Measurements from ENCODE around the gene TRPM3. TPM values are rescaled to one million over a fixed set of nuclear protein-coding genes. Genes with fewer than 3 reads are reported as not detected.

TRPM3 gene
- not detected for total RNA-seq

DNA sequence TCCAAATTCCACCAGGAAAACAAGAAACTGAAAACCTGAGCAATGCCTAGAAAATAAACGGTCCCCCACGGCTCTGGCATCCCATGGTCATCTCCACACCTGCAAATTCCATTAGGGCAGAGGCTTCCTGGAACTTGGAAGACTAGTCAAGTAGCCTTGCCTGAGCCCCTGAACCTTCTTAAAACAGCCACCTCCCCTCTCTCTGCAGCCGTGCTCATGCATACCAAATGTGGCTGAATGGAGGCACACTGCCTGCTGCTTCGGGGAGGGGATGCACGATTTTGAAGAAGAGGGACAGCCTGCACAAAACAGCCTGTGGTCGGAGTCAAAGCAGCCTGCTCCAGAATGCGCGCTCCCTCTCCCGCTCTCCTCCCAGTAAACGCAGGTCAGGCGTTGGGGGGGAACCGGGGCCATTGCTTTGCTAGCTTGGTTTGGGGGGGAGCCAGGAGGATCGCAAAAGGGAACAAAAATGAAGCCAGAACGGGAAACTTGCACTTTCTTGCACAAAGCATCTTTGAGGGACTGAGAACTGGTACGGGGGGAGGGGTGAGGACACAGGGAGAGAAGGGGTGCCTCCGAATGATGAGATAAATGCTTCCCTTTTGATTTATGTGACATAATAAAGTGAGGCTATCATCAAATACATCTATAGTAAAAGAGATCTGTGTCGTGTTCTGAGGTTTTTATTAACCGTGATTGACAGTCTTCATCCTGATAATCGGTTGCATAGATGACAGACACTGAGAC is at the start of gene TRPM3:
Gene TRPM3 (minus strand): TSS at position 347 of the 747 bp plus-strand sequence. CDS start 267 bp downstream, at position 80.
- CTCF ChIA-PET = no interaction called here
- H3K27me3 Mint-ChIP-seq = peaks cover 5% of the 10 kb centered on the region
- H3K36me3 Mint-ChIP-seq = no peaks in the 10 kb centered on the region
- peaks cover 6% of the 10 kb centered on the region for H3K4me1 Mint-ChIP-seq (ENCODE audit: low read depth)
- intact Hi-C loops (cut with micrococcal nuclease) = no loop called here
- no peak within 1 kb of the TSS for H3K27ac Mint-ChIP-seq
- H3K4me3 Mint-ChIP-seq = no peak within 1 kb of the TSS
- no peaks in the 10 kb centered on the region for H3K9me3 Mint-ChIP-seq
- no peak for DNase-seq
- POLR2A ChIA-PET = no interaction called here

DNA sequence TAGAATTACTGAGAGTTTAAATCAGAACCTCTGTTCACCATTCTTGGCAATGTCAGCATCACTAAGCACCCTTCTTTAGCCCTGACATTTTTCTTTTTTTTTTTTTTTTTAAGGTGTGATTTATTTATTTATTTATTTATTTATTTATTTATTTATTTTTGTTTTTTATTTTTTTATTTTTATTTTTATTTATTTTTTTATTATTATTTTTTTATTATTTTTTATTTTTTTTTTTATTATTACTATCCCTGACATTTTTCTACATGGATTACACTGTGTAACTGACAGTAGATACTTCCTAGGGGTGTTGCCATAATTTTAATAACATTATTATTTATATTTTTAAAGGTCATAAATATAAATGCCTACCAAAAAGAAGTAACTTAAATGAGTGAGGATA is 47.0 kb upstream of the TRPM3 start:
- ChIA-PET CTCF (no interaction called here), POLR2A (interaction anchor here (0.6 kb wide), 1 partner anchor 390 kb away, joined by 3 read pairs; no protein-coding TSS in a partner anchor)
- H3K4me1 Mint-ChIP-seq (ENCODE audit: low read depth) = no peaks in the 10 kb centered on the region
- H3K9me3 Mint-ChIP-seq = peaks cover 4% of the 10 kb centered on the region
- no peaks in the 10 kb centered on the region for H3K36me3 Mint-ChIP-seq
- intact Hi-C loops (cut with micrococcal nuclease) = no loop called here
- DNase-seq = no peak
- no peak overlapping the region for H3K27ac Mint-ChIP-seq
- H3K27me3 Mint-ChIP-seq = no peaks in the 10 kb centered on the region
- no peak overlapping the region for H3K4me3 Mint-ChIP-seq

GRCh38 chr9:71162126-71162525 is 40.7 kb upstream of the TRPM3 start:
- intact Hi-C loops (cut with micrococcal nuclease) = no loop called here
- POLR2A ChIA-PET = no interaction called here
- H3K27ac Mint-ChIP-seq = no peak overlapping the region

GRCh38 chr9:71157731-71158130 is 36.3 kb upstream of the TRPM3 start:
- no peak overlapping the region for H3K27ac Mint-ChIP-seq
- CTCF ChIA-PET = no interaction called here
- POLR2A ChIA-PET = no interaction called here
- H3K9me3 Mint-ChIP-seq = no peaks in the 10 kb centered on the region
- intact Hi-C loops (cut with micrococcal nuclease) = no loop called here
- H3K4me1 Mint-ChIP-seq (ENCODE audit: low read depth) = no peaks in the 10 kb centered on the region
- H3K4me3 Mint-ChIP-seq = no peak overlapping the region
- no peaks in the 10 kb centered on the region for H3K36me3 Mint-ChIP-seq
- H3K27me3 Mint-ChIP-seq = no peaks in the 10 kb centered on the region
- no peak for DNase-seq

More at GRCh38 chr9:71162126-71162525, 40.7 kb upstream of the TRPM3 start:
- no peak for DNase-seq
- Mint-ChIP-seq H3K27me3 (no peaks in the 10 kb centered on the region), H3K4me1 (ENCODE audit: low read depth) (no peaks in the 10 kb centered on the region), H3K36me3 (no peaks in the 10 kb centered on the region), H3K4me3 (no peak overlapping the region), H3K9me3 (no peaks in the 10 kb centered on the region)
- CTCF ChIA-PET = no interaction called here

DNA sequence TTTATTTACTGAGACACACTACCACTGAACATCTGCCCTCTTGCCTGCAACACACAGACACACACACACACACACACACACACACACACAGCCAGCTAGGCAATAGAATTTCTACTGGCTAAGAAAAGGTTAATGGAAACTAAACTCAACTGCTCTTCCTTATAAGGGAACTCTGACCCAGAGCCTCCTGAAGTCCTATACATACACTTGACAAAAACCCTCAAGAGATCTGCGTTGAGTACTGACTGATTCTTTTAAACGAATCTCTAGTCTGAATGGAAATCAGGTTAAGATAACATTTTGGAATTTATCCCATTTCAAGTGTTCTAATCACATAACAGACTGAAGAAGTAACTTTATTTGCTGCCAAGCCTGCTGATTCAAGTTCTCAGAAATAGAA is 25.9 kb upstream of the TRPM3 start:
- Mint-ChIP-seq H3K27ac (no peak overlapping the region), H3K9me3 (peaks cover 2% of the 10 kb centered on the region), H3K4me3 (no peak overlapping the region), H3K27me3 (peaks cover 1% of the 10 kb centered on the region), H3K4me1 (ENCODE audit: low read depth) (no peaks in the 10 kb centered on the region), H3K36me3 (no peaks in the 10 kb centered on the region)
- POLR2A ChIA-PET = no interaction called here
- DNase-seq = no peak
- intact Hi-C loops (cut with micrococcal nuclease) = no loop called here
- CTCF ChIA-PET = no interaction called here

DNA sequence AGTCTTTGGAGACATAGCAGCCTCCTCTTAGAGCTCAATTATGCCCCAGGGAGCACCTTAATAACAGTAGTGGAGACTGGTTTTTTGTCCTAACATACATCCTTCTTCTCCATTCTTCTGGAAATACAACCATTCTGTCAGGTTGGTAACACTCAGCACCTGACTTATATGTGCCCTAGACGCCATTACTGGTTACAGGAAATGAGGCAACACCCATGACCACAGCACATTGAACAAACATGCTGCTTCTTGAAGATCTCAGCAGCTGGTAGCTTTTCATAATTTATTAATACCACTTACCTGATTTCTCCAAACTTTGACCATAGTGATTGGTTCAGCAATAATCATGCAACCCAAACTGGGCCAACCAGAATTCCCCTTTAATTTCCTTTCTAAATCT is 25.1 kb upstream of the TRPM3 start:
- Mint-ChIP-seq H3K4me1 (ENCODE audit: low read depth) (no peaks in the 10 kb centered on the region), H3K27me3 (peaks cover 1% of the 10 kb centered on the region), H3K9me3 (peaks cover 2% of the 10 kb centered on the region), H3K4me3 (no peak overlapping the region), H3K36me3 (no peaks in the 10 kb centered on the region), H3K27ac (no peak overlapping the region)
- ChIA-PET POLR2A (no interaction called here), CTCF (no interaction called here)
- intact Hi-C loops (cut with micrococcal nuclease) = no loop called here
- DNase-seq = no peak

GRCh38 chr9:71145179-71145578 is 23.8 kb upstream of the TRPM3 start:
- H3K9me3 Mint-ChIP-seq = peaks cover 2% of the 10 kb centered on the region
- intact Hi-C loops (cut with micrococcal nuclease) = no loop called here
- CTCF ChIA-PET = no interaction called here
- no peaks in the 10 kb centered on the region for H3K36me3 Mint-ChIP-seq
- H3K27ac Mint-ChIP-seq = no peak overlapping the region
- no peaks in the 10 kb centered on the region for H3K4me1 Mint-ChIP-seq (ENCODE audit: low read depth)
- peaks cover 1% of the 10 kb centered on the region for H3K27me3 Mint-ChIP-seq
- no peak overlapping the region for H3K4me3 Mint-ChIP-seq
- DNase-seq = no peak
- POLR2A ChIA-PET = no interaction called here

- ChIA-PET POLR2A (no interaction called here), CTCF (no interaction called here)
- no peak overlapping the region for H3K27ac Mint-ChIP-seq
Measured at GRCh38 chr9:71144495-71144894, 23.1 kb upstream of the TRPM3 start.

DNA sequence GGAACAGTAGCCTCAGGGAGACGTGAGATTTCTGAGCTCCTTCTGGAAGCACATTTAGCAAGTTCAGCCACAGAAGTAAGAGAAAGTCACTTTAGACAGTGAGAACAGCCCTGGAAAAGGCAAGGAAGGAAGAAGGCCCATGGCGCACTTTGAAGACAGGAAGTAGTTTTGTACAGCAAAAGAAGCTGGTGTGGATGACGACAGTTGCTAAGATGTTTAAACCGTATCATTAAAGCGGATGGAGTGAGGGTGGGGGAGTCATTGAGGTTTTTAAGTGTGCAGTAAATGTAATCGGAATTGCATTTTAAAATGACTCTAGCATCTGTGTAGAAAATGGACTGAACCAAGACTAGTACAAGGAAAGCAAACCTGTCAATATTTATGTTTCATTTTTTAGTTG is 15.3 kb upstream of the TRPM3 start:
- Mint-ChIP-seq H3K27ac (no peak overlapping the region), H3K4me3 (no peak overlapping the region), H3K36me3 (no peaks in the 10 kb centered on the region), H3K9me3 (no peaks in the 10 kb centered on the region), H3K27me3 (no peaks in the 10 kb centered on the region), H3K4me1 (ENCODE audit: low read depth) (no peaks in the 10 kb centered on the region)
- ChIA-PET POLR2A (no interaction called here), CTCF (no interaction called here)
- intact Hi-C loops (cut with micrococcal nuclease) = no loop called here
- DNase-seq = no peak

More at GRCh38 chr9:71144495-71144894, 23.1 kb upstream of the TRPM3 start:
- H3K4me1 Mint-ChIP-seq (ENCODE audit: low read depth) = no peaks in the 10 kb centered on the region
- peaks cover 1% of the 10 kb centered on the region for H3K27me3 Mint-ChIP-seq
- intact Hi-C loops (cut with micrococcal nuclease) = no loop called here
- no peak for DNase-seq
- peaks cover 2% of the 10 kb centered on the region for H3K9me3 Mint-ChIP-seq
- no peak overlapping the region for H3K4me3 Mint-ChIP-seq
- H3K36me3 Mint-ChIP-seq = no peaks in the 10 kb centered on the region

GRCh38 chr9:71131145-71131544 is 9.7 kb upstream of the TRPM3 start:
- intact Hi-C loops (cut with micrococcal nuclease) = no loop called here
- Mint-ChIP-seq H3K4me3 (no peak overlapping the region), H3K9me3 (no peaks in the 10 kb centered on the region), H3K27ac (no peak overlapping the region), H3K36me3 (no peaks in the 10 kb centered on the region), H3K27me3 (no peaks in the 10 kb centered on the region), H3K4me1 (ENCODE audit: low read depth) (no peaks in the 10 kb centered on the region)
- POLR2A ChIA-PET = no interaction called here
- CTCF ChIA-PET = no interaction called here
- DNase-seq = no peak

- POLR2A ChIA-PET = no interaction called here
- Mint-ChIP-seq H3K4me1 (ENCODE audit: low read depth) (no peaks in the 10 kb centered on the region), H3K36me3 (no peaks in the 10 kb centered on the region), H3K27me3 (no peaks in the 10 kb centered on the region), H3K27ac (no peak overlapping the region), H3K9me3 (no peaks in the 10 kb centered on the region), H3K4me3 (no peak overlapping the region)
- no peak for DNase-seq
- intact Hi-C loops (cut with micrococcal nuclease) = no loop called here
- CTCF ChIA-PET = no interaction called here
Measured at GRCh38 chr9:71130521-71130920, 9.1 kb upstream of the TRPM3 start.

DNA sequence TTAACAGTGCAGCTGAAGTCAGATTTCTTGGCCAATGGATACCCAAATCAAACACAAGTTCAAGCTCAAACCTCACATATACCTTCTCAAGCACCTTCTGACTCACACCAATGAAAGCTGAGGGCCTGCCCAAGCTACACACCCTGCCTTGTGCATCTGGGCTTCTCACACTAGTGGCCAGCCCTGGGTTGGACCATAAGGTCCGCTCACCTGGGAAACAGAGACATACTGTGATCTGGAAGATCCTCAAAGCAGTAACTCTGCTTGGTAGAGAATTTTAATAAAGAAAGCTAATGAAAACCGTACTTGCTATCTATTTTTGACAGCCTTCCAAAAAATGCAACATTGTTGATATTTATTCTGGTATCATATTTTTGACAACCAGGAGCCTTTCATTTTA is 7.4 kb upstream of the TRPM3 start:
- Mint-ChIP-seq H3K27ac (no peak overlapping the region), H3K4me3 (no peak overlapping the region), H3K9me3 (no peaks in the 10 kb centered on the region), H3K27me3 (no peaks in the 10 kb centered on the region), H3K4me1 (ENCODE audit: low read depth) (no peaks in the 10 kb centered on the region), H3K36me3 (no peaks in the 10 kb centered on the region)
- no peak for DNase-seq
- POLR2A ChIA-PET = no interaction called here
- CTCF ChIA-PET = no interaction called here
- intact Hi-C loops (cut with micrococcal nuclease) = no loop called here

- DNase-seq = no peak
- H3K36me3 Mint-ChIP-seq = no peaks in the 10 kb centered on the region
- no peak overlapping the region for H3K4me3 Mint-ChIP-seq
- ChIA-PET POLR2A (no interaction called here), CTCF (no interaction called here)
- H3K9me3 Mint-ChIP-seq = no peaks in the 10 kb centered on the region
- intact Hi-C loops (cut with micrococcal nuclease) = no loop called here
- H3K4me1 Mint-ChIP-seq (ENCODE audit: low read depth) = no peaks in the 10 kb centered on the region
- H3K27ac Mint-ChIP-seq = no peak overlapping the region
- no peaks in the 10 kb centered on the region for H3K27me3 Mint-ChIP-seq
Measured at GRCh38 chr9:71127301-71127700, 5.9 kb upstream of the TRPM3 start.
